NCI-H748 treated with DMSO at 0.1 percent for 48 hours (cell line): ENCODE results near the gene SEZ6.

Experiments used
- DNase-seq: peaks from one replicate; lab custom pipeline; 2025; lab: John Stamatoyannopoulos, UW

Gene SEZ6

GRCh38 chr17:28953444-28954118 lies 52.3 kb downstream of the SEZ6 start:
- DNase-seq, result peak; percentile 44

DNA sequence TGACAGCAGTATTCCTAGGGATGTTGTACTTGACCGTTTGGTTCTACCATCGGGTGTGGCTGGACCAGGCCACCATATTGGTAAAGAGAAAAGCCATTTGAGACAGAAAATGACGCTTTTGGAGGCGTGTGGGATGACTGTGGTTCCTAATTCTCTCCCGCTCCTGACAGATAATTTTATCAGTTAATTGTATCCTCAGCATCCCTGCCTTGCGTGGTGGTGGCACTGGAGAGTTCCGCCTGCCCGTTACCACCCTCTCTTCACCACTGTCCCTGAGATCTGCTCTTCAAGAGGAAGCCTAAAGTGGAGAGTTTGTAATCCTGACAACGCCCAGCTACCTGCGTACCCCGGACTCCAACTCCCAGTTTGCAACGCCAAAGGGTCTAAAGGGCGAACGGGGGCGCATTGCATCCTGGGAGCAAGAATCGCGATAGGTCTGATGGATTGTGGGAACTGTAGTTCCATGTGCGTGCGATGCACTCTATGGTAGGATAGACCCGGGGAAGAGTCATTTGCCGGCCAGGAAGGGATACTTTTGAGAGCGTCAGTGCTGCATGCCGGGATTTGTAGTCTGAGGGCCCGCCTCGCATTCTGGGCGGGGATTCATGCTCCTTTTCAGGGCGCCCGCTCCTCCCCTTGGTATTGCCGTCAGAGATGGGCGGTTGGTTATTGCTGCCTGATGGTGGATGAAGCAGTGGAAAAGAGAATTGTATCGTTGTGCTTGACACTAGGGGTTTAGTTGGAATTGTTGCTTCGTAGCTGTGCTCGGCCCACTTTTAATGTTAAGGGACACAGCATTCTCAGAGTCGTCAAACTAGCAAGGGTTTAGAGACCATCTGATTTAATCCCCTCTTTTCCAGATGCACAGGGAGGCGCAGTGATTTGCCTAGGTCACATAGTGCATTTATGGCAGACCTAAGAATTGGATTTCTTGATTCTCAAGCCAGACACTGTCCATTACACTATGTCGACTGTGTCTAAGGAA lies 53.5 kb downstream of the SEZ6 start:
- peak; percentile 100 for DNase-seq

DNA sequence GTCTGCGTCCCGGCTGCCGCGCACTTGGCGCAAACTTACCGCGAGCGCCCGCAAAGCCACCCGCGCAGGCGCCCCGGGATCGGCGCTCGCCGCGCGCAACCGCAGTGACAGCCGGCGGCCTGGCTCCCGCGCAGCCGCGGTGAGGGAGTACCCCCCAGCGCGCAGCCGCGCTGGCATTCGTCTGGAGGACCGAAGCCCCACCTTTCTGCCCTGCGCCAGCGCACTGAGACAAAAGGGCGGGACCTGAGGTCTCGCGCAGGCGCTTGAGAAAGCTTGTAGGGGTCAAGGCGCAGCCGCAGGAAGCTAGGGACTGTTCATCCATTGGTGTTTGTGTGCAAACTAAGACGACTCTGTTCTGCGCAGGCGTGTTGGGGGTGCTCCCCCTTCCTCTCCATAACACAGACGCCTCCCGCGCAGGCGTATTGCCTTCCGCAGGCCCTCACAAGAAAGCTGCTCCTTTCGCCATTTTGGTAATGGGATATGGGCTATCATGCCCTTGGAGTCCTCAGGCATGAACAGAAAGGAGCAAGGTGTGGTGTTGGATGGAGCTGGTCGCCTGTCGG lies 54.3 kb downstream of the SEZ6 start, which contains the start of gene PHF12:
TSS of gene PHF12 (minus strand) at position 91 of the 563 bp plus-strand sequence. CDS start 558 bp downstream, outside the sequence.
- peak; percentile 100 for DNase-seq

- DNase-seq, result no peak
These were observed 54.9 kb downstream of the SEZ6 start for GRCh38 chr17:28950752-28951427.

DNA sequence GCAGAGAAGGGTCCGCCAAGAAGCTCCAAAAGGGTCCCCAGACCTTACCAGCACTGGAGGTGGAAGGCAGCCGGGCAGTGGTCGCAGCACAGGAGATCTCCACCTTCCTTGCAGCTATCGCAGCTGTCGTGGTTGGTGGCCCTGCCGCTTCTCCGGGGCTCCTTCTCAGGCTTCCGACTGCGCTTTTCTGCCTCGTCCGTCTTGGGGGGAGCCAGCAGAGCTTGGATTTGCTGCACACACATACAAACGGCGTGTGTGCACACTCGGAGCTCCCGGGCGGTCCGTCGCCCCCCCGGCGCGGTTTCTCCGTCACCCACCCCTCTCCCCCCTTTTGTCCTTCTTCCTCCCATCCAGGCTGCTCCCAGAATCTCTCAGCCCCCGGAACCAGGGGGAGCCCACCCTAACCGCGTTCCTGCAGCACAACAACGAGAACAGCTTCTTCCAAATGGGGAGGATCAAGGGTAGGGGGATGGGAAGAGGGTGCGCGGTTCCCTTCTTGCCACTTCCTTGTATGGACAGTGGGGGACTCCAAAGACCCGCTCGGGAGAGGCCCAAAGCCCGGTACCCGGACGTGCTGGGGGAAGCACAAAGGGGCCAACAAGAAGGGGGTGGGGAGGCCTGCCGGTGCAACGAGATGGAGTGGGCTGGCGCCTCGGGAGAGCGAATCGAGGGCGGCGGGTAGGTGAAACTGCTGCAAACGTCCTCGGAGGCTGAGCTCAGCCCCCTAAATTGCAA lies 55.6 kb downstream of the SEZ6 start:
- DNase-seq, result no peak

DNA sequence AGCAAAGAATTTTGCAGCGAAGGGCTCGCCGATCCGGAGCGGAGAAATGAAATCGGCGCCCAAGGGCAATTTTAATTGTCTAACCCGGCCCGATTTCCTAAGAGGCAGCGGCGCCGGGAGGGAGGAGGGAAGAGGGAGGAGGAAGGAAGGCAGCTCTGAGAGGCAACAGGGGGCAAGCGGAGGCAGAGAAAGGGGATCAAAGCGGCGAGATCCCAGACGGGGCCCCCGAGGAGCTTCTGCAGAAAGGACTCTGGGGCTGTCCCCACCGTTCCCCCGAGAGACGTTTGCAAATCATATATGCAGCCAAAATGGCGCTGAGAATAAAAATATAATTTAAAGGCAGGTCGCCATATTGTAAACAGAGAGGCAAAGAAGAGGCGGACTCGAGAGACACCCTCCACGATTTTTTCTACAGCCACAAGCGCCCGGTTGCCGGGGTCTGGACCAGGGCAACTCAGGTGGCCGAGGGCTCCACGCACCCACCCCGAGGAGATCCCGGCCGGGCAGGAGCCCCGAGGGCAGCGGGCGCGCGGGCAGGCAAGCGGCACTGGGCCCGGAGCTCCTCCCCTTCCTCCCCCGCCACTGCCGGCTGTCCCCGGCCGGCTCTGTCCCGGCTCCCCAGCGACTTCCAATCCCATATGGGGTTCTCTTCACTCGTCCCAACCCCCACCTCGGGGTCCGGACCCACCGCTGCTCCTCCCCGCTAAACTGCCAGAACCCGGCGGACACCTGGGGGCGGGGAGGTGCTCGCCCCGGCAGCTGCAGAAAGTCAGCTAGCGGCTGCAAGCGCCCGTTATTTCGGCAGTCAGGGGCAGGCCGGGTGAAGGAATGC lies 56.4 kb downstream of the SEZ6 start:
- peak; percentile 37 for DNase-seq

DNA sequence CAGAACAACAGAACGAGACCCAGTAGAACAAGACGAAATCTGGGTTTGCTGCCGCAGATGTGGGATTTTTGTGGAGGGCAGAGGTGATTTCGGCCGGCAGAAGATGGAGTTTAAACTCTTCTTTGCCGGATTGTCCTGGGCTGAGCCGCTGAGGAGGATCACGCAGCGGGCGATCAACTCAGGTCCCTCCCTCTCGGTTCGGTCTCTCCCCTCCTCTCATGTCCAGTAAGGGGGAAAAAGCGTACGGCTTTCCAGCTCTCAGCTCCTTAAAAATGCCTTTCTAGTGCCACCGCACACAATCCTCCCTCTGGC lies 57.0 kb downstream of the SEZ6 start:
- DNase-seq, result no peak

DNA sequence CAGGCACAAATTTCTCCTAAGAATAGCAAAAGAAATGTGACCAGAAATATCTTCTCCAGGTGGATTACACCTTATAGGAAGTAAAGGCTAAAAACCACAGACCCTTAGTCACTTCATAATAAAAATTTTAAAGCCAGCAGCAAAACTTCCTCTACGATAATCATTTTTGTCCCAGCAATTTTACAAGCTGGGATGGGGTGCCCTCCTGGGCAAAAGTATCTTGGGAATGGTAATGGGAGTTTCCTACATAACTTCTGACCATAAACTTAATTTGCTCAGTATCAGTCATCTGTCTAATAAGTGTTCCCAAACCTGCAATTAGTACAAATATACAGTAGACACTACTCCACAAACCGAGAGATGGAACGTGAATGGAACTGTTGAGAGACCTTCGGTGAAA lies 57.5 kb downstream of the SEZ6 start:
- no peak for DNase-seq

- DNase-seq, result no peak
These were observed 58.2 kb downstream of the SEZ6 start for GRCh38 chr17:28947639-28948038.

DNA sequence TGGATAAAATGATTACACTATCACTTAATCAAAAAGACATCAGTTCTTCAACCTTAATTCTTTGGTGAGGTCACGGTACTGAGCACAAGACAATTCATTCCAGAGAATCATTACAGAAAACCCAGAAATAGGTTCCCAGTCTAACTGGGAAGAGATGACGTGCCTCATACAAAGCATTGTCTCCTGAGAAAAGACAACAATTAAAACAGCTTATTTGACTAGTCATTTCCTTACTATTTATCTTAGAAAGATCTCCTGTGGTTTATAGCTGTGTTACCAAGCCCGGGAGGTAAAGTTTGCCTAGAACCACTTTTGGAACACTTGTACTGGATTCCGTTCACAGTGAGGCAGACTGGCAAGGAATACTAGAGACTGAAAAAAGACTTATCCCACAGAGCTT lies 59.6 kb downstream of the SEZ6 start:
- DNase-seq, result no peak

GRCh38 chr17:28944862-28945741 lies 60.7 kb downstream of the SEZ6 start:
- no peak for DNase-seq

DNA sequence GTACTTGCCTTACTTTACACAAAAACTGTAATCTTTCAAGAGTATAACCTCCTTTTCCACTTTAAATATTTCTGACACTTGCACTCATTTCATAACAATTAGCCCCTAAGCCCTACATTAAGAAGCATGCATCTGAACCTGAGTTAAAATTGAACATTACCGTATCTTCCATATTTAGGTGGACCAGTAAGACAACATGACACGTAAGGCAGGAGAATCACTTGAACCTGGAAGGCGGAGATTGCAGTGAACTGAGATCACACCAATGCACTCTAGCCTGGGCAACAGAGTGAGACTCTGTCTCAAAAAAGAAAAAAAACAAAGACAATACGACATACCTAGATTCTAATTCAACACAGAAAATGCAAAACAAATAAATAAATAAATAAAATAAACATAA lies 61.5 kb downstream of the SEZ6 start:
- DNase-seq, result no peak

DNA sequence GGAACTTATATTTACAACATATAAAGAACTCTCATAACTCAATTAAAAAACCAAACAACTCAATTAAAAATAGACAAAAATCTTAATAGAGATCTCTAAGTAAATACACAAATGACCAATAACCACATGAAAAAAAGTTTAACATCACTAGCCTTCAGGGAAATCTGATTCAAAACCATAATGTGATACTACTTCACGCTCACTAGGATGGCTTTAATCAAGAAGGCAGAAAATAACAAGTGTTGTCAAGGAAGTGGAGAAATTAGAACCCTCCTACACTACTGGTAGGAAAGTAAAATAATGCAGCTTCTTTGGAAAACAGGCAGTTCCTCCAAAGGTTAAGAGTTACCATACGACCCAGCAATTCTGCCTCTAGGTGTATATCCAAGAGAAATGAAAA lies 62.9 kb downstream of the SEZ6 start:
- DNase-seq, result no peak

GRCh38 chr17:28941251-28941650 lies 64.6 kb downstream of the SEZ6 start:
- DNase-seq, result no peak

GRCh38 chr17:28940675-28941074 lies 65.2 kb downstream of the SEZ6 start:
- DNase-seq, result no peak

GRCh38 chr17:28940142-28940541 lies 65.7 kb downstream of the SEZ6 start:
- DNase-seq, result no peak

- no peak for DNase-seq
These were observed 67.3 kb downstream of the SEZ6 start for GRCh38 chr17:28938552-28938951.

DNA sequence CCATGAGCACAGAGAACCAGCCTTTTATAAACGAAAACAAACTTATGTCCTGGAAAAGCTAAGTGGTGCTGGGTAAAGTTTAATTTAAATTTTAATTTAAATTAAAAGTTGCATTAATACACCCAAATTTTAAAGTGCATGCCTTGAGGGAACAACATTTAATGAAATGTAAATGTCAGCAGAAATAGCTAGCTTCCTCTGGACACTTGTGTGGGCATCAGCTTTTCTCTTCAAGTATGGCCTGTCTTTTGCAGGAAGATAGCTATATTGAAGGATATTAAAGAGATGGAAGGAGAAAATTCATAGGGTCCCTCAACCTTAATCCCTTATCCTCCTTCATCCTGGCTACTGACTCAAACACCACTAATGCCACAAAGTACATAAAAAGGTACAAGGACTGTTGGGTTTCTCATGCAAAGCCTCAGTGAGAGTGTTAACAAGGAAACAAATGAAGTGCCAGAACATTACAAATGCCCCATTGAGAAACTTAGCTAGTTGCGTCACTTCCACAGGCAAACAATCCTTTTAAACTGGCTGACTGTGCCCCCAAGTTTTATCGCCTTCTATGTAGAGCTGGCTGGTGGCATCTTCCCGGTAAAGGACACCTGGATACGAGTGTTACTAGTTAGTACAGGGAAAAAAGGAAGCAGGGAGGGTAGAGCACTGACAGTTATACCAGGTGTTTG lies 68.6 kb downstream of the SEZ6 start:
- DNase-seq, result no peak
